GM18507 (cell line): ENCODE data around the gene CRADD.
"Not testable (repeated sequence)": the region's sequence is repeated elsewhere in the genome, so short reads cannot be mapped to it uniquely, and the experiment has no call there.

Source experiments
- DNase-seq: peaks from one replicate; pipeline ENCODE4 v3.0.0; 2011; ENCODE audit warnings: low read depth; ENCODE audit not compliant: insufficient read length; ENCODE audit errors: extremely low spot score
- FAIRE-seq: peaks from 2 replicates; lab custom pipeline; 2011; peaks lifted over from hg19 to GRCh38; lab: Jason Lieb, UNC

CRADD gene

GRCh38 chr12:93848523-93849101 lies 171.4 kb downstream of the CRADD start:
- DNase-seq (no peak), FAIRE-seq (peak; percentile 63)

GRCh38 chr12:93849946-93850345 lies 172.8 kb downstream of the CRADD start:
- DNase-seq (no peak), FAIRE-seq (no peak)

- DNase-seq (no peak), FAIRE-seq (no peak)
Measured at GRCh38 chr12:93850481-93851256, 173.5 kb downstream of the CRADD start.

GRCh38 chr12:93851257-93851671 lies 174.1 kb downstream of the CRADD start:
- no peak for FAIRE-seq
- no peak for DNase-seq

- DNase-seq, result no peak
- no peak for FAIRE-seq
Measured at GRCh38 chr12:93852173-93852591, 175.0 kb downstream of the CRADD start.

GRCh38 chr12:93853698-93854478 lies 176.7 kb downstream of the CRADD start:
- no peak for DNase-seq
- FAIRE-seq, result no peak

GRCh38 chr12:93855261-93855660 lies 178.1 kb downstream of the CRADD start:
- DNase-seq, result no peak
- no peak for FAIRE-seq

GRCh38 chr12:93856611-93857010 lies 179.4 kb downstream of the CRADD start:
- DNase-seq (no peak), FAIRE-seq (no peak)

- FAIRE-seq (no peak), DNase-seq (no peak)
Measured at GRCh38 chr12:93857279-93857938, 180.2 kb downstream of the CRADD start.

GRCh38 chr12:93857991-93858447 lies 180.8 kb downstream of the CRADD start:
- DNase-seq (no peak), FAIRE-seq (no peak)

GRCh38 chr12:93860668-93861373 lies 183.6 kb downstream of the CRADD start:
- no peak for FAIRE-seq
- no peak for DNase-seq

- DNase-seq (no peak), FAIRE-seq (no peak)
Measured at GRCh38 chr12:93862424-93862823, 185.2 kb downstream of the CRADD start.

GRCh38 chr12:93865751-93866150 lies 188.6 kb downstream of the CRADD start:
- no peak for DNase-seq
- no peak for FAIRE-seq

GRCh38 chr12:93868771-93869170 lies 191.6 kb downstream of the CRADD start:
- no peak for FAIRE-seq
- no peak for DNase-seq

- no peak for FAIRE-seq
- DNase-seq, result no peak
Measured at GRCh38 chr12:93870020-93870795, 193.0 kb downstream of the CRADD start.

GRCh38 chr12:93871566-93871965 lies 194.4 kb downstream of the CRADD start:
- not testable (repeated sequence) for DNase-seq, FAIRE-seq

GRCh38 chr12:93873561-93873960 lies 196.4 kb downstream of the CRADD start:
- no peak for FAIRE-seq
- DNase-seq, result no peak

GRCh38 chr12:93875157-93875556 lies 198.0 kb downstream of the CRADD start:
- no peak for FAIRE-seq
- no peak for DNase-seq

GRCh38 chr12:93876360-93876759 lies 199.2 kb downstream of the CRADD start:
- DNase-seq, result no peak
- no peak for FAIRE-seq
